DMS53 treated with DMSO at 0.1 percent for 48 hours (cell line): ENCODE data around the gene NELFCD.
A peak's percentile ranks its signal among the peaks of the same experiment; 100 is the strongest.
"Not testable (repeated sequence)": the region's sequence is repeated elsewhere in the genome, so short reads cannot be mapped to it uniquely, and the experiment has no call there.

Experiments
- DNase-seq: peaks from one replicate; lab custom pipeline; 2025; ENCODE audit not compliant: unreplicated experiment; lab: John Stamatoyannopoulos, UW

NELFCD gene, protein sequence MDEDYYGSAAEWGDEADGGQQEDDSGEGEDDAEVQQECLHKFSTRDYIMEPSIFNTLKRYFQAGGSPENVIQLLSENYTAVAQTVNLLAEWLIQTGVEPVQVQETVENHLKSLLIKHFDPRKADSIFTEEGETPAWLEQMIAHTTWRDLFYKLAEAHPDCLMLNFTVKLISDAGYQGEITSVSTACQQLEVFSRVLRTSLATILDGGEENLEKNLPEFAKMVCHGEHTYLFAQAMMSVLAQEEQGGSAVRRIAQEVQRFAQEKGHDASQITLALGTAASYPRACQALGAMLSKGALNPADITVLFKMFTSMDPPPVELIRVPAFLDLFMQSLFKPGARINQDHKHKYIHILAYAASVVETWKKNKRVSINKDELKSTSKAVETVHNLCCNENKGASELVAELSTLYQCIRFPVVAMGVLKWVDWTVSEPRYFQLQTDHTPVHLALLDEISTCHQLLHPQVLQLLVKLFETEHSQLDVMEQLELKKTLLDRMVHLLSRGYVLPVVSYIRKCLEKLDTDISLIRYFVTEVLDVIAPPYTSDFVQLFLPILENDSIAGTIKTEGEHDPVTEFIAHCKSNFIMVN

DNA sequence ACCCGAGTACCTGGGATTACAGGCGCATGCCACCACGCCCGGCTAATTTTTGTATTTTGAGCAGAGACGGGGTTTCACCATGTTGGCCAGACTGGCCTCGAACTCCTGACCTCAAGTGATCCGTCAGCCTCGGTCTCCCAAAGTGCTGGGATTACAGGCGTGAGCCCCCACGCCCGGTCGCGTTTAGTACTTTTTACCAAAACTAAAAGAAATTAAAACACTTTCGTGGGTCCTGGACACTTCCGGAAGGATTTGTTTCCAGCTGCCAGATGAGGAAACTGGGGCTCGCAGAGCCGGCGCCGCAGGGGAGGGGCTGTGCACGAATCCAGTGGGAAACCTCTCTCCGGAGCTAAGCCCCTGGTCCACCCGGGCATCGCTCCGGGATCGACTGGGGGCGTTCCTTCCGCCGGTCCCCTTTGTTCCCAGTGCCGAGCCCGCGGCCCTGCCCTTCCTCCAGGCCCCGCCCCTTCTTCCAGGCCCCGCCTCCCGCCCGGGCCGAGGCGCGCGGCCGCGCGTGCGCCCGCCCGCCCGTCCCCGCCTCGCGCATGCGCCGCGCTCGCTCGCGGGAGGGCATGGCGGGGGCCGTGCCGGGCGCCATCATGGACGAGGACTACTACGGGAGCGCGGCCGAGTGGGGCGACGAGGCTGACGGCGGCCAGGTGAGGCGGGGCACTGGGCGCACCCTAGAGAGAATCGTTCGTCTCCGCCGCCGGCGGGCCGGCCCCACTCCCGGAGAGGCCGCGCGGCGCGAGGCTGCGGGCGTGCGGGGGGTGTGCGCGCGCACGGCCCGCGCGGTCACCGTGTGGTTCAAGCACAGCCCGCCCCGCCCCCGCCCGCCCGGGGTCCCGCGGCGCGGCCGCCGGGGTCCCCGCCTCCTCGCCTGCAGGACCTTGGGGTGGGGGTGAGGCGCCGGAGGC is at the start of gene NELFCD:
TSS of gene NELFCD (plus strand) at position 546 of the 917 bp plus-strand sequence. CDS start at position 600, 54 bp downstream.
- peak; percentile 57 for DNase-seq

DNA sequence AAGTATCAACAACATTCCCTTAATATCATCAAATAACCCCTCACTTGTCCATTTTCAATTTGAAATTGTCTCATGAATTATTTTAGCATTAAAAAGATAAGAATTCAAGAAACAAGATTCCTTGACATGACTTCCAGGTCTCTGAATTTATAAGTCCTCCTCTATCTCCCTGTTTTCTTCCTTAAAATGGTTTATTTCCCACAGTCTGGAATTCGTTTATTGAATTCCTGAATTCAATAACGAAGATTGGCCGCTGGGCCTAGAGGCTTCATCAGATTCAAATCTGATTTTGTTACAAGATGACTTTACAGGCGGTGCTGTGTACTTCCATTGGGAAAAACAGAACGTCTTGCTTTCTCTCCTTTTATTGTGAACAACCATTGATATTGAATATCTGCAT is 48.9 kb upstream of the NELFCD start:
- no peak for DNase-seq

DNA sequence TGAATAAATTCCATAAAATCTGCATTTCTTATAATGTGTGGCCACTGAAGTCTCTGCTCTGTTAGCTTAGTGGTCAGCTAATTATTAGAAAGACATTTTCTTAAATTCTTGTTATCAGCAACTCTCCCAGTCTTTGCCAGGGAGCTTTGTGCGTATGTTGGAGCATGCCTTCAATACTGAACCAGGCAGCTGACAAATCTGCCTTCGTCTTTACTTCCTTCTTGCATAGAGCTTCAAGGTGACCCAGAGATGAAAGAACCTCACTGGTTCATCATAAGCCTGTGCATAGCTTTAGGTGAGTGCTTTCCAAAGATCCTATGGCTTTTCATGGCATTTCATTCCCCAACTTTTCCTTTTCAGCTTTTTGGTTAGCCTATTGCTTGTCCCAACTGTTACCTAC is 43.0 kb upstream of the NELFCD start:
- DNase-seq = no peak

DNA sequence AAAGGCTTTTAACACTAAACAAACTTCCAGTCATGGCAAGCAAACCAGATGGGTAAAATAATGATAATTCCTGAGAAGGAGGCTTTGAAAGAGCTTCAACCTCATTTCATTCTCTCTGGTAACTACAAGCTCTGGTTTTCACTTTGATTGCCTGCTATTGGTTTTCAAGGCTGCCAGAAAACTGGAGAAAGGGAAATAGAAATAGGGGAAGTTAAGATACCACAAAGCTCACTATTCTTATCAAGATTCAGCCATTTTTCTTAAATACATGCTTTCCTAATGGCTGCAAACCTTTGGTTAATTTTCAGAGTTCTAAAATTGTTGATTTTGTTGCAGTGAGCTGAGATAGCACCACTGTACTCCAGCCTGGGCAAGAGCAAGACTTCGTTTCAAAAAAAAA is 42.5 kb upstream of the NELFCD start:
- DNase-seq = no peak

DNA sequence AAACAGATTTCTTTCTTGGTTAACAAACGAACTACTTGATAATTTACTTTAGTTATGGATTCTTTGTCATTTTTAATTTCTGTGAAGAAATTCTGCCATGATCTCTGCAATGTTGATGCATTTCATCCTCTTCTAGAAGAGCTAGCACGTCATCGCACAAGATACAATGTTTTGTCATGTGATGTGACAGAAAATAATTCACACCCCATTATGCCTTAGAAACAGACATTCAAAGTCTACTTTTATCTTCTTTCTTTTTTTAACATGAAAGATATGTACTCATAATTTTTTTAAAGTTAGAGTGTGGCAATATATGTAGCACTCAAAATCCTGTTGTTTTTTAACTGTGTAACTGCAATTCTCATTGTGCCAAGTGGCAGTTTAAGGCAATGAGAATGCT is 39.6 kb upstream of the NELFCD start:
- no peak for DNase-seq

DNA sequence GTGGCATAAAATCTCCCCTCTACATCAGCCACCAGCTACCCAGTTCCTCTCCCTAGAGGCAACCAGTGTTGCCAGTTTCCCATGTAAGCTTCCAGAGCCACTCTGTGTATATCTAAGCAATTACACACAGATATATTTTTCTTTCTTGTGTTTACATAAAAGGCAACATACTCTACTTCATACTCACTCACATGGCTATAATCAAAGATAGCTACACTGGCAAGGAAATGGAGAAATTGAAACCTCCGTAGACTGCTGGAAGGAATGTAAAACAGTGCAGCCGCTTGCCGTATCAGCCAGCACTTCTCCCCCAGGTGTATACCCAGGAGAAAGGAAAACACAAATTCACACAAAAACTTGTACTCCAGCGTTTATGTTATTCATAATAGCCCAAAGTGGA is 38.5 kb upstream of the NELFCD start:
- DNase-seq = no peak

DNA sequence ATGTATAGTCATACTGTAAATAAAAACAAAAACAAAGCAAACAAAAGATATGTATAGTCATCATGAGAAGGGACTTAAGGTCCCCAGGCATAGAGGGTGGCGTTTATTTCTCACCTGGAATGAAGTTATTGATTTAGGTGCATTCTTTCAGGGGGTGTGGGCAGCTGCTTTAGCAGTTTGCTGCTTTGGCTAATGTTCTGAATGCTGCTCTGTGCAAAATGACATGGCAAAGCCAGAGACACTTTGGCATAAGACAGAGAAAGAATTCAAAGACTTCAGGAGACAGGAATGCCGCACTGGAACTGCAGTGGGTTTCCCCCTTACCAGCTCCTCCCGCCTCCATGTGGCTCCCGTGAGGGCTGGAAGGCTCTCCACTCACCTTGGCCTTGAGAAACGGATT is 36.4 kb upstream of the NELFCD start:
- DNase-seq = no peak

DNA sequence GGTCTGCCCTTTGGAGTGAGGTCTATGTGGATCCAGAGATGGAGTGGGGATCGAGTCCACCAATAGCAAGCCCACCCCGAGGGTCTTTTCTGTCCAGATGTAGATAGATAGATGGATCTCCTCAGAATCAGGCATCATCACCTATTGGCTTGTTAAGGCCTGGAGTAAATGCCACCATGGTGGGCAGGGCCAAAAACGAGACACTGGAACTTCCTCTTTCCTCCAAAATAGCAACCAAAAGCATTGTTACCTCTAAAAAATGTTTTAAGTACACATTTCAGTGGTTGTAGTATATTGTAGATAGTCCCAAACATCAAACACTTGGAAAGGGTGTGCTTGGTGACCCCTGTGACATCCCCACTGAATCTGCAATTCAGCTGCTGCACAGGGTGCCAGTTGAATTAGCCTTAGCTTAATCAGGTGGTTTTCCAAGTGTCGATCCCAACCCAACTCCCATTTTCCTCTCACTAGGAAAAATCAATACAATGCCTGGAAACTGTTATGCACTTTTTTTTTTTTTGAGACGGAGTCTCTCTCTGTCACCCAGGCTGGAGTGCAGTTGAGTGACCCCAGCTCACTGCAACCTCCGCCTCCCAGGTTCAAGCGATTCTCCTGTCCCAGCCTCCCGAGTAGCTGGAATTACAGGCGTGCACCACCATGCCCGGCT is 35.0 kb upstream of the NELFCD start:
- DNase-seq = no peak

DNA sequence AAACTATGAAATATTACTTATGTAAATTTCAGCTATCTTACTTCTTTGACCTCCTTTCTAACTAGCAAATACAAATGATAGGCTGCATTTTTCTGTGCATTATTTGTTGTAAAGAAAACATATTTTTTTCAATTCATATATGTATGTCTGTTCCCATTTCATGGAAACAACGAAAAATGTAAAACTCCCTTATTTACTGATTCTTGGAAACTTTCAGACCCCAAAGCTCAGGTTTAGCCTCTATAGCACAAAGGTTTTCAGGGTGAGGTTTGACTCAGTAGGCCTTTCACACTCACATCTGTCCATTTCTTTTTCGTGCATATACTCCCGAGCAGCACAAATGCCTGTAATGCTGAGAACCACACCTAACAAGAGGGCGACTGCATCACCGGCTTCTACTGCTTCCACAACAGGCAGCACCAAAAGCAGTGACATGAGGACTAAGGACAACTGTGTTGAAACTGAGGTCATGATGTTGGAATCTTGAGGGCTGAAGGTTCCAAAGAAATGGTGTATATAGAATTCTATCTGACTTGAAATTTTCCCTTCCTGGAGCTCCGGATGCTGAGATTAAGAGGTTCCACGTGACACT is 33.2 kb upstream of the NELFCD start:
- DNase-seq = not testable (repeated sequence)

DNA sequence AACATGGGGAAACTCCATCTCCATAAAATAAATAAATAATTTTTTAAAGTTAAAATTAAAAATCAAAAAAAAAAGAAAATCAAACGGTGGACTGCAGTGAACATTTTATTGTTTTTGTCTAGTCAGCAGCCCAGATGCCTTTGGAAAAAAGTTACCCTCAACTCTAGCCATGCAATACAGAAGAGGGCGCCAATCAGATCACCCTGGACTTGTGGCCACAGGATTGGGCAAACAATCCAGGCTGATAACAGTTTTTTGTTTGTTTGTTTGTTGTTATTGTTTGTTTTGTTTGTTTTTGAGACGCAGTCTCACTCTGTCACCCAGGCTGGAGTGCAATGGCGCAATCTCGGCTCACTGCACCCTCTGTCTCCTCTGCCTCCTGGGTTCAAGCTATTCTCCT is 30.5 kb upstream of the NELFCD start:
- DNase-seq = no peak

DNA sequence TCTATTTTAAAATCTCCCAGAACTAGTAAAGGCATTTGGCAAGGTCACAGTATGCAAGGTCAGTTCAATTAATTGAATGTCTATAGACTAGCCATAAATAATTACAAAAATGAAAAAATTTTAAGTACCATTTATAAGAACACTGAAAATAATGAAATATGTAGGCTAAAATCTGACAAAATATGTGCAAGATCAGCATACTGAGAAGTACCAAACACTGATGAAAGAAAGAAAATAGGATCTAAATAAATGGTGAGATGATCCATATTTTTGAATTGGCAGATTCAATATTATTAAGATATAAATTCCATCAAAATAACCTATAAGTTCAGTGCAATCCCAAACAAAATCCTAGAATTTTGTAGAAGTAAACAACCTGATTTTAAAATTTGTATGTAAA is 28.0 kb upstream of the NELFCD start:
- no peak for DNase-seq

DNA sequence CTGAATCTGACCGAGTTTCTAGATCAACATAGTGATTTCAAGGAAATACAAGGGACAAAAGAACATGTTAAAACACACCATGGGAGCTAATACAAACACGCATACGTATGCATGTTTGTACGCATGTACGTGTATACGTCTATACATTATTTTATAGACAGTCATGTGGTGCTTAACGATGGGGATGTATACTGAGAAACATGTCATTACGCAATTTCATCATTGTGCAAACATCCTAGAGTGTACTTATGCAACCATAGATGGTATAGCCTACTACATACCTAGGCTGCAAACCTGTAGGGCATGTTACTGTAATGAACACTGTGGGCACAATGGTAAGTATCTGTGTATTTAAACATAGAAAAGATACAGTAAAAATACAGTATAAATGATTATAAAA is 25.0 kb upstream of the NELFCD start:
- DNase-seq = no peak

DNA sequence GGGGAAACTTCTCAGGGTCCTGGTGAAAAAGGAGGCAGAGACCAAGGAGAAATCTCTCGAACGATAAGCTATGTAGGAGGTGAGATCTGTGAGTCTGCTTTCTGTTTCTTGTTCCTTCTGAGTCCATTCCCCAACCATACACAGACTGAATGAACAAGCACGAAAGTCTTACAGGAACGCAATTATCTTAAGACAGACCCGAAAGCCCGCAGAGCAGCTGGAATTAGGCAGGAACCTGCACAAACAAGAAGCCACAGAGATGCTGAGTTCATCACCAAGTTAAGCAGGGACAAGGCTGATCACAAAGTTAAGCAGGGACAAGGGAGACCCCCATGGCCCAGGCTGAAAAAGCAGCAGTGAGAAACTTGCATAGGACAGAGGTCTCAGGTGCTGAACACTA is 21.4 kb upstream of the NELFCD start:
- DNase-seq = no peak

DNA sequence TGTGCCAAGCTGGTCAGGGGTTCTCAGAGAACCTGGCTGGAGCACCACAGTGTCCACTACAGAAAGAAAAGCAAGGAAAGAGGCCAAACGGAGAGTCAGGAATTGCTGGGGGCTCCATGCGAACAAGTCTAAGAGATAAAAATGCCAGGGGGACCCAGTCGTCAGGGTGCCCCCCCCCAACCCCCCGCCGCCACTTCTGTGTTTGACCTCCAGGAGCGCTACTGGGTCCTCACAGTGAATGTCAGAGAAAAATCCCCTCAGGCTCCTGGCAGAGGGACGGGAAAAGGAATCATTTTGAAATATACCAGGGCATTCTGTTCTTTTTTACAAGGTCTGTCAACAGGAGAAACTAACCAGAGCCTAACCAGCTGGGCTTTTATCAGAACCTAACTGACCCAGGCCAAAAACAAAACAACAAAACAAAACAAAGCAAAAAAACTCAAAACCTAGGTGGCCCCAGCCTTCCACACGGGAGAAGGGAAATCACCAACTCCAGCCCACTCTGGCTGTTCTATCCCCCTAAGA is 17.9 kb upstream of the NELFCD start:
- no peak for DNase-seq

DNA sequence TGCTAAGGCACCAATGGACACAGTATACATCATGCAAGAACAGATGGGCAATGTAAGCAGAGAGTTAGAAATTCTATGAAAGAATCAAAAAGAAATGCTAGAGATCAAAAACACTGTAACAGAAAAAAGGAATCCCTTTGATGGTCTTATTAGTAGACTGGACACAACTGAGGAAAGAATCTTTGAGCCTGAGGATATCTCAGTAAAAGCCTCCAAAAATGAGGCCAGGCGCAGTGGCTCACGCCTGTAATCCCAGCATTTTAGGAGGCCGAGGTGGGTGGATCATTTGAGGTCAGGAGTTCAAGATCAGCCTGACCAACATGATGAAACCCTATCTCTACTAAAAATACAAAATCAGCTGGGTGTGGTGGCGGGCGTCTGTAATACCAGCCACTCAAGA is 17.1 kb upstream of the NELFCD start:
- not testable (repeated sequence) for DNase-seq

DNA sequence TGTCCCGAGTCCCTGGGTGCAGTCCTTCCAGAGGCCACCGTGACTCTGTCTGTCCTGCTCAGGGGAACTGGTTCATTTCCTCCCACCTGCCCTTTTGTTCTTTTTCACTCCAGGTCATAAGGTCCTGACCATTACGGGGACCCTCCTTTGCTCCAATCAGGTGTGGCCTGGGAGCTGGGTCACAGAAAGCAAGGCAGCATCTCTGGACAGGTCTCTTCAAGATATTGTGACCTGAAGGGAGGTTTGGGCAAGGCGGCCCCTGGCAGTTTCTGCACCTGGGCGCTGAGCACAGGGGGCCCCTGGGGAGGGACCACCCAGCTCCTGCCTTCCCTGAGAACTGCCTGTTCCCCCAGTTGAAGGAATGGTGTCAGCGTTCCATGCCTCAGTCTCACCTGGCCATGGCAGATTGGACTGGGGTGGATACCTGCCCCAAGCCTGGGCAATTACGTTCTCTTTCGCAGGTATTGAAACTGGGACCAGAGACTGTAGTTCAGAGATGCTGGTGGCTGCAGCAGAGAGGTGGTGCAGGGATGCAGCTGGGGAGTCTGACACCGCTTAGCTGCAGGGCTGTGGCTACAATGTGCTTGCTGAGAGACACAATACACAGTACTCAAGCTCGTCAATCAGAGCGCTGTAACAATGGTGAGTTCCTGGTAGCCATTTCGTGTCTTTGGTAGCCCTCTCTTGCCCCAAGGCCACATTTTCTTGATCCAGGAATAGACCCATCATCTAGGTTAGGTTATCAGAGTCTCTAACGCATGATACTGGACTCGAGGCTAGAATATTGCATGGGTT is 15.6 kb upstream of the NELFCD start:
- no peak for DNase-seq

DNA sequence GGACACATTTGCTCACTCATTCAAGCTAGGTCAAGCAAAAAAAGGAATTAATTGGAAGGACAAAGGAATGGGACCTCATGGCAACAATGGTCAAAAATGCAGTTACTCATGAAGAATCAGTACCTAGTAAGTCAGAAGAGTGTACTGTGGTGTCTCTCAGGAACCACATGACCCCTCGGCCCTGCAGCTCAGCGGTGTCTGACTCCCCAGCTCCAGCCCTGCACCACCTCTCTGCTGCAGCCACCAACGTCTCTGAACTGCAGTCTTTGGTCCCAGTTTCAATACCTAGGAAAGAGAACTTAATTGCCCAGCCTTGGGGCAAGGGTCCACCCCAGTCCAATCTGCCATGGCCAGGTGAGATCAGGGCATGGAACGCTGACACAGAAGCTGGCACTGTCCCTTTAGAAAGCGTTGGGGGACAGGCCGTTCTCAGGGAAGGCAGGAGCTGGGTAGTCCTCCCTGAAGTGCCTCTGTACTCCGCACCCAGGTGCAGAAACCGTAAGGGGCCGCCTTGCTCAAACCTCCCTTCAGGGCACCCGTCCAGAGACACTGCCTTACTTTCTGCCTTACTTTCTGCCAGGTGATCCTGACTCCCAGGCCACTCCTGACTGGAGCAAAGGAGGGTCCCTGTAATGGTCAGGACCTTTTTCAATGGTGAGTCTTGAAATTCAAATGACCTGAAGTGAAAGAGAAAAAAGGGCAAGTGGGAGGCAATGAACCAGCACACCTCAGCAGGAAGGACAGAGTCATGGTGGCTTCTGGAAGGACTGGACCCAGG is 13.2 kb upstream of the NELFCD start:
- DNase-seq = no peak

DNA sequence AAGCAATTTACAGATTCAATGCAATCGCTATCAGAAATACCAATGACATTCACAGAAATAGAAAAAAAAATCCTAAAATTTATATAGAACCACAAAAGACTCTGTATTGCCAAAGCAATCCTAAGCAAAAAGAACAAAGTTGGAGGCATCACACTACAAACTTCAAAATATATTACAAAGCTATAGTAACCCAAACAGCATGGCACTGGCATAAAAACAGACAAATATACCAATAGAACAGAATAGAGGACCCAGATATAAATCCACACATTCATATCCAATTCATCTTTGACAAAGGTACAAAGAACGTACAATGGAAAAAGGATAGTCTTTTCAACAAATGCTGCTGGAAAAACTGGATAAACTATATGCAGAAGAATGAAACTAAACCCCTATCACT is 11.6 kb upstream of the NELFCD start:
- no peak for DNase-seq

DNA sequence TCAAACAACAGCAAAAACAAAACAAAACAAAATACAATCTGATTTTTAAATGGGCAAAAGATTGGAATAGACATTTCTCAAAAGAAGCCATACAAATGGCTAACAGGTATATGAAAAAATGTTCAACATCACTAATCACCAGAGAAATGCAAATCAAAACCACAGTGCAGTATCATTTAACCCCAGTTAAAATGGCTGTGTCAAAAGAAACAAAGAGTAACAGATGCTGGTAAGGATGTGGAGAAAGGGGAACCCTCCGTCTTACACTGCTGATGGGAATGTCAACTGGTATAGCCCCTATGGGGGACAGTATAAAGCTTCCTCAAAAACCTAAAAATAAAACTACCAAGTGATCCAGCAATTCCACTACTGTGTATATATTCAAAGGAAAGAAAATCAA is 10.9 kb upstream of the NELFCD start:
- no peak for DNase-seq
